H1 (cell line): ENCODE data around the gene BRCA1. TPM values are rescaled to one million over a fixed set of nuclear protein-coding genes. Genes with fewer than 3 reads are reported as not detected.

Source experiments
- CTCF ChIA-PET: fragments of 300-600 bp; sonication (Branson Sonifier 250); formaldehyde crosslinking; loops from one replicate; lab custom pipeline; 2021; ENCODE audit not compliant: partially characterized antibody; lab: Charles Lee
- POLR2A ChIA-PET: fragments of 300-600 bp; sonication (Branson Sonifier 250); formaldehyde crosslinking; loops from one replicate; lab custom pipeline; 2021; ENCODE audit warnings: inconsistent platforms; ENCODE audit not compliant: partially characterized antibody; lab: Charles Lee
- DNase-seq, 2 experiments: peaks; one replicate each; pipeline versions ENCODE4 v3.0.0 to v3.0.0-alpha.2; 2010 to 2022; ENCODE audit warnings: low spot score in 2 of 2, low read depth in 1 of 2, mixed read lengths in 1 of 2
- FAIRE-seq: peaks from 2 replicates; lab custom pipeline; 2011; peaks lifted over from hg19 to GRCh38; lab: Jason Lieb, UNC
- H2AFZ ChIP-seq: 2 replicates; pipeline ENCODE4 v1.8.1; 2012; ENCODE audit warnings: low read length, inconsistent platforms
- H2AK5ac ChIP-seq: 2 replicates; pipeline ENCODE4 v1.6.1; 2013; ENCODE audit warnings: low read depth, low read length
- H2BK120ac ChIP-seq: replicated peaks from 2 replicates; pipeline ENCODE3; 2013; ENCODE audit warnings: low read depth, low read length, inconsistent platforms
- H2BK12ac ChIP-seq: 2 replicates; pipeline ENCODE4 v1.6.1; 2013; ENCODE audit warnings: low read depth, low read length
- H2BK15ac ChIP-seq: 2 replicates; pipeline ENCODE4 v1.6.1; 2013; ENCODE audit warnings: low read length
- H2BK20ac ChIP-seq: 2 replicates; pipeline ENCODE4 v1.6.1; 2013; ENCODE audit warnings: low read length
- H2BK5ac ChIP-seq: 2 replicates; pipeline ENCODE4 v1.6.1; 2013; ENCODE audit warnings: low read depth, low read length
- H3K14ac ChIP-seq: 2 replicates; pipeline ENCODE4 v1.6.1; 2013; ENCODE audit warnings: inconsistent platforms; ENCODE audit not compliant: insufficient read length
- H3K18ac ChIP-seq: 2 replicates; pipeline ENCODE4 v1.6.1; 2013; ENCODE audit warnings: low read length; ENCODE audit errors: extremely low read depth
- H3K23ac ChIP-seq: 2 replicates; pipeline ENCODE4 v1.6.1; 2013; ENCODE audit warnings: inconsistent platforms; ENCODE audit not compliant: insufficient read length
- H3K23me2 ChIP-seq: 2 replicates; pipeline ENCODE4 v1.6.1; 2013; ENCODE audit warnings: low read depth, low read length
- H3K27ac ChIP-seq: 2 replicates; pipeline ENCODE4 v1.6.1; 2011; ENCODE audit warnings: low read depth, low read length, inconsistent platforms
- H3K27me3 ChIP-seq, 4 experiments: replicated peaks in 1 of 4; 1 replicate in 1 of 4; 2 replicates in 3 of 4; pipeline versions ENCODE4 v1.6.1 to v1.8.1; 2011 to 2013; ENCODE audit warnings: low read length in 3 of 4, mild to moderate bottlenecking in 3 of 4, inconsistent platforms in 2 of 4, mixed read lengths in 2 of 4, moderate library complexity in 1 of 4; ENCODE audit not compliant: control insufficient read depth in 3 of 4, insufficient read depth in 3 of 4; ENCODE audit errors: extremely low read depth in 1 of 4
- H3K36me3 ChIP-seq, 4 experiments: 2 replicates each; pipeline versions ENCODE4 v1.6.1 to v1.8.1; 2011 to 2013; ENCODE audit warnings: mild to moderate bottlenecking in 4 of 4, low read length in 3 of 4, moderate library complexity in 2 of 4, control low read depth in 1 of 4, inconsistent platforms in 1 of 4; ENCODE audit not compliant: insufficient read depth in 4 of 4, control insufficient read depth in 2 of 4
- H3K4ac ChIP-seq: replicated peaks from 2 replicates; pipeline ENCODE3; 2013; ENCODE audit warnings: low read length, low read depth, mixed read lengths, inconsistent platforms; ENCODE audit not compliant: insufficient read length
- H3K4me1 ChIP-seq, 4 experiments: replicated peaks in 1 of 4; 1 replicate in 1 of 4; 2 replicates in 3 of 4; pipeline versions ENCODE4 v1.6.1 to v1.8.1; 2011 to 2013; ENCODE audit warnings: low read length in 3 of 4, inconsistent platforms in 2 of 4, mixed read lengths in 1 of 4; ENCODE audit not compliant: insufficient read depth in 4 of 4, control insufficient read depth in 3 of 4
- H3K4me2 ChIP-seq, 2 experiments: 2 replicates each; pipeline versions ENCODE4 v1.6.1 to v1.8.1; 2011 to 2013; ENCODE audit warnings: low read depth in 2 of 2, low read length in 2 of 2, control low read depth in 1 of 2, inconsistent platforms in 1 of 2, mild to moderate bottlenecking in 1 of 2; ENCODE audit not compliant: insufficient read depth in 1 of 2
- H3K4me3 ChIP-seq, 4 experiments: fragments of 200-600, 300-600 bp in 1 of 4; sonication (generic), shearing (Covaris generic), sonication (Bioruptor Twin) in 1 of 4; 2 replicates each; pipeline versions ENCODE4 v1.5.1 to v1.8.1; 2011 to 2016; ENCODE audit warnings: low read length in 4 of 4, low read depth in 3 of 4, control low read depth in 2 of 4, inconsistent platforms in 2 of 4, mild to moderate bottlenecking in 2 of 4, mixed read lengths in 1 of 4, moderate library complexity in 1 of 4; ENCODE audit not compliant: insufficient read depth in 2 of 4; ENCODE audit errors: extremely low read depth in 1 of 4
- H3K56ac ChIP-seq: replicated peaks from 2 replicates; pipeline ENCODE3; 2013; ENCODE audit warnings: low read depth, mild to moderate bottlenecking, mixed read lengths, low read length, inconsistent platforms; ENCODE audit not compliant: insufficient read length
- H3K79me1 ChIP-seq: 2 replicates; pipeline ENCODE4 v1.6.1; 2013; ENCODE audit warnings: low read depth, low read length, control low read depth
- H3K79me2 ChIP-seq, 2 experiments: 2 replicates each; pipeline versions ENCODE4 v1.6.1 to v1.8.1; 2012 to 2013; ENCODE audit warnings: low read length in 2 of 2, mild to moderate bottlenecking in 2 of 2, inconsistent platforms in 1 of 2; ENCODE audit not compliant: insufficient read depth in 2 of 2, control insufficient read depth in 1 of 2
- H3K9ac ChIP-seq, 4 experiments: replicated peaks in 1 of 4; 1 replicate in 1 of 4; 2 replicates in 3 of 4; pipeline versions ENCODE4 v1.6.1 to v1.8.1; 2011 to 2013; ENCODE audit warnings: low read depth in 3 of 4, low read length in 3 of 4, control low read depth in 2 of 4, mild to moderate bottlenecking in 2 of 4, moderate library complexity in 2 of 4, inconsistent platforms in 1 of 4; ENCODE audit errors: extremely low read depth in 1 of 4
- H3K9me3 ChIP-seq, 2 experiments: 2 replicates each; pipeline versions ENCODE4 v1.6.1 to v1.8.1; 2012 to 2013; ENCODE audit warnings: mild to moderate bottlenecking in 2 of 2, moderate library complexity in 2 of 2, control low read depth in 1 of 2, inconsistent platforms in 1 of 2, low read depth in 1 of 2, low read length in 1 of 2, mixed read lengths in 1 of 2; ENCODE audit not compliant: insufficient read depth in 2 of 2
- H4K20me1 ChIP-seq, 2 experiments: replicated peaks in 1 of 2; 2 replicates each; pipeline versions ENCODE3 to v1.8.1; 2011 to 2013; ENCODE audit warnings: inconsistent platforms in 2 of 2, low read length in 2 of 2, mild to moderate bottlenecking in 1 of 2; ENCODE audit not compliant: insufficient read depth in 2 of 2, control insufficient read depth in 1 of 2
- H4K5ac ChIP-seq: 2 replicates; pipeline ENCODE4 v1.6.1; 2013; ENCODE audit warnings: low read length, low read depth, mixed read lengths, inconsistent platforms; ENCODE audit not compliant: insufficient read length
- H4K8ac ChIP-seq: 2 replicates; pipeline ENCODE4 v1.8.0; 2013; ENCODE audit warnings: mild to moderate bottlenecking, moderate library complexity, low read length, inconsistent platforms; ENCODE audit not compliant: insufficient read depth; ENCODE audit errors: extremely low read depth
- H4K91ac ChIP-seq: replicated peaks from 2 replicates; pipeline ENCODE3; 2013; ENCODE audit warnings: low read length, mixed read lengths, inconsistent platforms; ENCODE audit not compliant: insufficient read length
- CHD1 ChIP-seq: IDR thresholded peaks from 2 replicates; pipeline ENCODE4 v1.6.1; 2012; ENCODE audit warnings: low read depth, low read length, improper control_type of control experiment
- CREB1 ChIP-seq: IDR thresholded peaks from 2 replicates; pipeline ENCODE4 v1.6.1; 2012; ENCODE audit warnings: inconsistent platforms
- GTF2F1 ChIP-seq: IDR thresholded peaks from 2 replicates; pipeline ENCODE4 v1.6.1; 2012; ENCODE audit warnings: low read depth, low read length, improper control_type of control experiment, borderline replicate concordance
- HDAC6 ChIP-seq: IDR thresholded peaks from one replicate; pipeline ENCODE4 v1.7.1; 2012; ENCODE audit warnings: low read depth, mild to moderate bottlenecking, inconsistent platforms, low read length, moderate library complexity
- JUN ChIP-seq: IDR thresholded peaks from 2 replicates; pipeline ENCODE4 v1.6.1; 2011; ENCODE audit warnings: low read depth, mild to moderate bottlenecking, improper control_type of control experiment, low read length
- MAFK ChIP-seq: IDR thresholded peaks from 2 replicates; pipeline ENCODE4 v1.6.1; 2012; ENCODE audit warnings: low read depth, mild to moderate bottlenecking, improper control_type of control experiment, low read length
- NANOG ChIP-seq: IDR thresholded peaks from 2 replicates; pipeline ENCODE4 v1.6.1; 2011; ENCODE audit warnings: low read length, low read depth, mild to moderate bottlenecking, inconsistent platforms; ENCODE audit not compliant: insufficient read depth, poor library complexity, severe bottlenecking
- POLR2AphosphoS5 ChIP-seq: IDR thresholded peaks from 2 replicates; pipeline ENCODE4 v1.6.1; 2011; ENCODE audit warnings: low read depth, low read length
- RAD21 ChIP-seq, 2 experiments: IDR thresholded peaks in 1 of 2; conservative IDR thresholded peaks in 1 of 2; 2 replicates each; pipeline ENCODE4 v1.6.1; 2011; ENCODE audit warnings: low read depth in 2 of 2, low read length in 2 of 2, improper control_type of control experiment in 1 of 2, inconsistent platforms in 1 of 2, mild to moderate bottlenecking in 1 of 2, moderate library complexity in 1 of 2
- RNF2 ChIP-seq: fragments of 200-900, 300-1000 bp; sonication (generic); IDR thresholded peaks from 2 replicates; pipeline ENCODE4 v1.7.1; 2016; ENCODE audit warnings: borderline replicate concordance, low read depth, mild to moderate bottlenecking, antibody characterized with exemption, low read length; ENCODE audit not compliant: poor library complexity, severe bottlenecking; ENCODE audit errors: missing control alignments
- SRF ChIP-seq: IDR thresholded peaks from 2 replicates; pipeline ENCODE4 v1.6.1; 2011; ENCODE audit warnings: mild to moderate bottlenecking, low read depth, low read length, moderate library complexity
- TAF1 ChIP-seq: IDR thresholded peaks from 2 replicates; pipeline ENCODE4 v1.6.1; 2011; ENCODE audit warnings: mild to moderate bottlenecking, low read depth, low read length
- WGBS, 2 experiments: shearing (Covaris generic) in 1 of 2; methylation state at CpG; one replicate each; pipeline versions ENCODE4 v1.1.6 to v1.1.7; 2013 to 2015; ENCODE audit warnings: low lambda C conversion rate in 2 of 2, mixed read lengths in 2 of 2, inconsistent platforms in 1 of 2, low coverage in 1 of 2, missing lambda C conversion rate in 1 of 2; ENCODE audit not compliant: insufficient replicate concordance in 2 of 2, insufficient coverage in 1 of 2, insufficient read length in 1 of 2; ENCODE audit errors: extremely low coverage in 1 of 2, missing lambda C conversion rate in 1 of 2; 5-methylcytosine and 5-hydroxymethylcytosine counted together
- polyA plus RNA-seq, 7 experiments: library from polyadenylated mRNA; depleted of rRNA in 3 of 7; stranded (reverse) in 5 of 7; unstranded in 2 of 7; fragments of >200 nt in 5 of 7; fragments of 200-250 nt in 2 of 7; gene quantifications; 1 replicate in 5 of 7; 2 replicates in 1 of 7; 4 replicates in 1 of 7; pipeline versions ENCODE4 v1.2.1 to v1.2.3, GENCODE V29; 2011 to 2013; ENCODE audit warnings: missing spikeins in 2 of 7, mixed read lengths in 2 of 7
- total RNA-seq: library from RNA; stranded (reverse); fragmentation: NEBNext Ultra II Directional; extraction: Animal tissue kit (Norgen Biotek cat#: 25700); gene quantifications from 2 replicates; pipeline ENCODE4 v1.2.1, GENCODE V29; 2021

The BRCA1 gene
- total and polyA plus RNA-seq, 2 of the 8 experiments (the other 6 are each of a cell fraction or from before 2014, with no cell fraction given): 30.7 to 39.2 TPM

GRCh38 chr17:43003542-43004172 is 121.5 kb downstream of the BRCA1 start:
- Histone ChIP-seq H3K4me2 (no peak overlapping the region), H3K36me3 (peaks cover 18 to 48% (median 33%) of the 10 kb centered on the region in 4 experiments), H3K23me2 (peaks cover 7% of the 10 kb centered on the region), H4K5ac (no peak overlapping the region), H3K4me1 (peaks cover 3 to 10% (median 5%) of the 10 kb centered on the region in 4 experiments; a peak in 6 of 7 replicates), H3K4me3 (no peak overlapping the region), H3K56ac (no peak overlapping the region), H2BK20ac (no peak overlapping the region), H3K9ac (no peak overlapping the region; a peak in 2 of 7 replicates), H2BK5ac (no peak overlapping the region), H3K27me3 (no peaks in the 10 kb centered on the region), H3K27ac (no peak overlapping the region), H3K4ac (no peak overlapping the region), H3K79me2 (peaks cover 10 to 16% of the 10 kb centered on the region in 2 experiments), H3K18ac (no peak overlapping the region), H2BK12ac (no peak overlapping the region), H3K23ac (no peak overlapping the region), H2BK15ac (no peak overlapping the region), H2AFZ (no peak overlapping the region), H2AK5ac (no peak overlapping the region), H2BK120ac (no peak overlapping the region), H4K20me1 (peaks cover 4 to 10% of the 10 kb centered on the region in 2 experiments), H3K14ac (no peak overlapping the region), H3K9me3 (no peaks in the 10 kb centered on the region), H3K79me1 (peaks cover 2% of the 10 kb centered on the region; the same call in 1 of the 2 replicates), H4K8ac (no peak overlapping the region), H4K91ac (no peak overlapping the region)
- DNase-seq (no peak), FAIRE-seq (no peak)
- WGBS, 2 experiments: 87% methylated on average over 5 of the region's 5 CpGs; no CpG with 5 or more reads in 1 of the 2 experiments
- ChIA-PET CTCF (interaction anchor here (0.7 to 1.8 kb wide), 3 partner anchors 9 to 34 kb away, joined by 3 to 6 read pairs (median 3); no protein-coding TSS in a partner anchor), POLR2A (interaction anchor here (0.5 to 8.2 kb wide), 4 partner anchors 10 to 72 kb away, joined by 3 to 123 read pairs (median 20); partner anchors contain the start of genes RND2 and VAT1)
- TF ChIP-seq SRF (no peak), NANOG (no peak), TAF1 (no peak), CREB1 (no peak), GTF2F1 (no peak), POLR2AphosphoS5 (peak; percentile 59), RAD21 (IDR thresholded peaks at IDR 0.05 in 1 of 2, conservative IDR thresholded peaks at IDR 0.05 in 1 of 2; ENCODE audit: low read depth in 2 of 2, low read length in 2 of 2) (peak in 1 of 2 experiments; percentile 1; a peak in 2 of 4 replicates), JUN (no peak), MAFK (no peak), RNF2 (no peak), CHD1 (no peak), HDAC6 (no peak)
